ENCODE measurements around the gene NET1.

- TF ChIP-seq CTCF (IDR thresholded peaks at IDR 0.05; ENCODE audit: low read length) (no peak), EZH2 (IDR thresholded peaks at IDR 0.05; ENCODE audit: borderline replicate concordance, low read length) (no peak)
Observed at GRCh38 chr10:5450605-5451384, 38.4 kb downstream of the NET1 start.

Data from OCI-LY1 (cell line).